GM18511 (cell line): ENCODE measurements around the gene ESYT2.
"Not testable (repeated sequence)": the region's sequence is repeated elsewhere in the genome, so short reads cannot be mapped to it uniquely, and the experiment has no call there.

Source experiments
- ATAC-seq: cut with Tn5 transposase; IDR thresholded peaks from one replicate; pipeline ENCODE4 v1.9.1; 2021; ENCODE audit warnings: mild to moderate bottlenecking, moderate library complexity; ENCODE audit not compliant: unreplicated experiment

Gene ESYT2

DNA sequence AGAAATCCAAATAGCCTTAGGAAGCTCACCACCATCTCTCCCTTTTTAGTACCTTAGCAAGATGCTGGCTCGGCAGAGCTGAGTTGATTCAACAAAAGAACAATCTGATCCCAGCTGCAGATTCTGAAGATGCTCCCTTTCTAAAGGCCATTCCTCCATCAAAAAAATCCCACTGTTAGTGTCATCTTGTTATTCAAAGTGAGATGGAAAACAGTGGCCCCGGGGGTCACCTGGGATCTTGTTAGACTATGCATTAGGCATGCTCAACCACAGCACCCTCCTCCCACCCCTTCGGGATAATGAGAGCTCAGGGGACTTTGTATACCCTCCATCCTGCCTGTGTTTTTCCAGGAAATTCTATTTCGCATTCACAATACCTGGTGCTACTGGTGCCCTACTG lies 127.1 kb downstream of the ESYT2 start:
- no peak for ATAC-seq

DNA sequence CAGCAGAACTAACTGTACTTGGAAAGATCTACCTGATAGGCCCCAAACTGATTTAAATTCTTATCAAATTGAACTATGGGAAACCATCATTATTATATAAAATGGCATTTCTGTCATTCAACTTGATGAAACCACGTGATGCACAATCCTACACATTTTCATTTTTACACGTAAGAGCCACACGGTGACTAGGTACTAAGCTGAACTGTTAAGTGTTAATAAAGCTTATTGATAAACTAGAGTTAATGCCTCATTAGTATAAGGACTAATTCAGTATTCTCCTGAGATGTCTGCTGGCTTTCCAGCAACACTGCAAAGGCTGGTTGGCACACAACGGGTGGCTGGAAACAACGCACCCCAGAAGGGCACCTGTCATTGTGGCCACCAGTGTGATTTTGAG lies 129.3 kb downstream of the ESYT2 start:
- no peak for ATAC-seq

DNA sequence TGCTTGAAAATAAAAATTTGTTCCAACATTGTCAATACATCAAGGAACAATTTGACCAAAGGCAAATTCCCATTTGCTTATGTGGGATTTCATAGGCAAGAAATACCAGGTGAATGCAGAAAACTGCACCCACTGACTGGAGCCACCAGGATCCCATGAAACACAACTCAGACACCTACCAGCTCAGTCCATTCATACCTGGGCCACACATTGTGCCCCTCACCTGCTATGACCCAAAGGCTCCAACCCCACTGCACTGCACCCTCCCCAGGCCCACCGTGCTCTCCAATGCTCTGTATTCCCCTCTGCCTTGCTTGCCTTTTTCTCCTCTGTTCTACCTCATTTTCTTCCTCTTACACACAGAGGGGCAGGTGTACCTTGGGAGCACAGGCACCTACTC lies 130.0 kb downstream of the ESYT2 start:
- ATAC-seq, result no peak

DNA sequence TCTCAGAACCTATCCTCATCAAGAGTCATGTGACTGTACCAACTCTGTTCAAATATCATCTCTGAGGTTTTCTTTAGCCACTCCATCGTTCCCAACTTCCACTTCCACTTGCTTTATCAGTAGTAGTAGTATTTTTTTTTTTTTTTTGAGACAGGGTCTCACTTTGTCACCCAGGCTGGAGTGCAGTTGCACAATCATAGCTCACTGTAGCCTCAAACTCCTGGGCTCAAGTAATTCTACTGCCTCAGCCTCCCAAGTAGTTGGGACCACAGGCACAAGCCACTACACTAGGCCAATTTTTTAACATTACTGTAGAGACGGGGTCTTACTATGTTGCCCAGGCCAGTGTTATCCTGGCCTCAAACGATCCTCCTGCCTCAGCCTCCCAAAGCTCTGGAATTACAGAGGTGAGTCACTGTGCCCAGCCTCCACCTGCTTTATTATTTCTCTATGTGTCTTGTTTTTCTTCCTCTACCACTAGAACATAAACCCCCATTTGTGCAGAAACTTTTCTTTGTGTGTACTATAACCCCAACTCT lies 130.6 kb downstream of the ESYT2 start:
- no peak for ATAC-seq

DNA sequence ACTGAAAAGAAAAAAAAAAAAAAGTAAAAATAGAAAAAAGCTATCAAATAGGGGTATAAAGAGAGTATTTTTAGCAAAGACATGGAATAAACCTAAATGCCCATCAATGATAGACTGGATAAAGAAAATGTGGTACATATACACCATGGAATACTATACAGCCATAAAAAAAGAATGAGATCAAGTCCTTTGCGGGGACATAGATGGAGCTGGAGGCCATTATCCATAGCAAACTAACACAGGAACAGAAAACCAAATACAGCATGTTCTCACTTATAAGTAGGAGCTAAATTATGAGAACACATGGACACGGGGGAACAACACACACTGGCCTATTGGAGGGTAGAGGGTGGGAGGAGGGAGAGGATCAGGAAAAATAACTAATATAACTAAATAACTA lies 131.7 kb downstream of the ESYT2 start:
- not testable (repeated sequence) for ATAC-seq

DNA sequence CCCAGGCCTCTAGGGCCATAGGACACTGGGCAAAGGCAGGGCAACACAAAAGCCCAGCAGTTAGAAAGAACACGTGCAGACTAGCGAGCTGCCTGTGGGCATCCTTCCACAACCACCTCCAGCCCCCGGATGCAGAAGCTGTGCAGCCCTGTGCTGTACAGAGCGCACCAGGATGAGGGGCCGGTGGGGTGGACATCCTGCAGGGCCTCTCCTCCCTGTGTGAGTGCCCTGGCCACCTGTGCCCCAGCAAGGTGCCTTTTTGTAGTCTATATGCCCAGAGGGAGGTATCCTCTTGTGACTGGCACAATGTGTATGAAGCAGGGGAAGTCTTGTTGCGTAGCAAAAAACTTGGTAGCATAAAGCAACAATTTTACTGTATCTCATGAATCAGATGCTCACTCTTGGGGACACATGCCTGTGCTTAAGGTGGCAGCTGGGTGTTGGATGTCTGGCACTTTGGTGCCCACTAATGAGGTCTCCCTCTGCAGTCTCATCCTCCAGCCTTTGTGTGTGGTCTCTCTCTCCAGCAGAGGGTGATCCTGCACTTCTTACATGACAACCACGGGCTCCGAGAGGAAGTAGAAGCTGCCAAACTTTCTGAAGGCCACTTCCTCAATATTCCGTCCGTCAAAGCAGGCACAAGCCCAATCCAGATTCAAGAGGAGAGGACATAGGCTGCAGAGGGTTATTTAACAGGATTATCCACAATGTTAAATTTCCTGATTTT lies 133.4 kb downstream of the ESYT2 start:
- ATAC-seq, result peak; percentile 91

DNA sequence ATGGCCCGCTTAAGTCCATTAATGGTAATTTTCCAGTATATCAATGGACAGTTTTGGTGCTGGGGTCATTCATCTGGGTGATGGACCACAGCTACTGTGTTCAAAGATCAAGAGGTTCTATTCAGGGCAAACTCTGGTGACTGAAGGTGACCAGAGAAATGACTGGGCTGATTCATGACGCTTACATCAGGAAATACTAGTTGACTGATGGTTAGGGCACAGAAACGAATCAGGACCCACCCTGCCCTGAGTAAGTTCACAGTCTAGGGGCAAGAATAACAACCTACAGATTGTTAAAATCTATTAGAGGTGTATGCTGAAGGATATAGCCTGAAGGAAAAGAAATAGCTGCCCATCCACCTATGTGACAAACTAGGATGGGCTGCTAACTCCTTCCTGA lies 134.3 kb downstream of the ESYT2 start:
- ATAC-seq, result no peak

DNA sequence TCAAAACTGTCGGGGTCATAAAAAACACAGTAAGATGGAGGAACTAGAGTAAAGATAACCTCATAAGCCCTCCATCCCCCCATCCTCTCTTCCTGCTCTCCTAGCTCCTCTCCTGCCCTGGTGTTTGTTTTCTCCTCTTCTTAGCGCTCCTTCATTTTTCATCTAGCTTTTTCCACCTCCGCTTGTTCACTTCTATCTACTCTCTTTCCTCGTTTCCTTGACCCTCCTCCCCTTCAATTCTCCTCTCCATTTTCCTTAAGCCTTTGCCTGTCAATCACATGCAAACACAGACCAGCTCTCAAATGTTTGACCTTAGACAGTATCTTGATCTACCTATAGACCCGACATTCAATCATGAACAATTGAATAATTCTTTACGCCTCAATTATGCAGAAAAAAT lies 134.7 kb downstream of the ESYT2 start:
- ATAC-seq, result no peak

DNA sequence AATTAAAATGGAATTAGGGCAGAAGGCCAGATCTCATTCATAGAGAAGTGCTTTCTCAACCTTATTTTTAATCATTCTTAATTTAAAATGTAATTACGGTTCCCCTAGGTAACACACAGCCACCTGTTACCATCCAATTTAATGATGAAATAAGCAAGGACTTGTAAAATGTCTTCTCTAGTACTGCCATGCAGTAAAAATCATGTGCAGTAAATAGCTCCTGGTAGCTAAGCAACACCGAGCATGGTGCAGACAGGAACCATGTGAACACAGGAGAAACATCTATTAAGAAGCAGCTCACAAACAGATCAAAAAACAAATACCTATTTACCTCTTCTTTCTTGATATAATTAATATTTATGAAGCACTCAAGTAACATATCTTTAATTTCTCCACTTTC lies 139.8 kb downstream of the ESYT2 start:
- no peak for ATAC-seq

DNA sequence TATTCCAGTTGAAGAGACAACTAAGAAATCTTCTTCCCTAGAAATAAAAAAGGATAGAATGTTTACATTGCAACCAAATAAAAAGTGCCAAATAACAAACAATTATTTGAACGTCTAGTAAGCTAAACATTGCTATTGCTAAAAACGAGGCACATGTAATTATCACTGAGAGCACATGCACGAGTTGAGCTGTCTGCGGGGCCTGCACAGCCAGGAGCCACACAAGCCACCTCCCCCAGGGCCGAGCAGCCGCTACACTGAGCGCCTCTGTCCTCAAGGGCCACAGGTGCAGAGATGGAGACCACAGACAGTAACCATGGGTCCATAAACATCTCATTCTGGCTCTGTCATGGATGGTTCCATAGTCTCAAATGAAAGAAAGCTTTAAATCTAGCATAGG lies 141.9 kb downstream of the ESYT2 start:
- ATAC-seq, result no peak

DNA sequence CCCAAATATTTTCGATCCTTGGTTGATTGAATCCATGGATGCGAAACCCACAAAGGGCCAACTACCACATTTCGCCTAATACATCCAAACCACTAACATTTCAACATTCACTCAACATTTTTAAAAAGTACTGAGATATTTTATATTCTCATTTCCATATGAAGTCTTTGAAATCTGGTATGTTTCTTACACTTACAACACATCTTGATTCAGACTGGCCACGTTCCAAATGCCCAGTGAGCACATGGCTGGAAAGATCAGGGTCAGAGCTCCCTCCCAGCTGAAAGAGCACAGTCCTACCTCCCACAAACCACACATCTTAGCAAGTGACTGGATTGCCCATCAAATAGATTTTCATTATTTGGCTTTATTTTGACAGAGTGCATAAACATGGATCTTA lies 143.6 kb downstream of the ESYT2 start:
- ATAC-seq, result no peak

DNA sequence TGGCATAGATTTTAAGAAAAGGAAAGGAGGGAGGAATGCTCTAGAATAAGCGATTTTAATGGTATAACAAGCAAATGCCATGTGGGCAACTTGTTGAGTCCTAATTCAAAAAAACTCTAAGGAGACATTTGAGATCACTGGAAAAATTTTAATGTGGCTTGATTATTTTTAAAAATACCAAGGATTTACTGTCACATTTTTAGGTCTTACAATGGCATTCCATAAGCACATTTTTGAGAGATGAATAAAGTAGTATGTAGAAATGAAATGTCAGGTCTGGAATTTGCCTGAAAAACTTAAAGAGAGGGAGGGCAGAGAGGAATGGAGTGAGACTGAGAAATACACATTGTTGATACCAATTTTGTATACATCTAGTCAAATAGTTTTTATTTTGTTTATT lies 145.0 kb downstream of the ESYT2 start:
- no peak for ATAC-seq

DNA sequence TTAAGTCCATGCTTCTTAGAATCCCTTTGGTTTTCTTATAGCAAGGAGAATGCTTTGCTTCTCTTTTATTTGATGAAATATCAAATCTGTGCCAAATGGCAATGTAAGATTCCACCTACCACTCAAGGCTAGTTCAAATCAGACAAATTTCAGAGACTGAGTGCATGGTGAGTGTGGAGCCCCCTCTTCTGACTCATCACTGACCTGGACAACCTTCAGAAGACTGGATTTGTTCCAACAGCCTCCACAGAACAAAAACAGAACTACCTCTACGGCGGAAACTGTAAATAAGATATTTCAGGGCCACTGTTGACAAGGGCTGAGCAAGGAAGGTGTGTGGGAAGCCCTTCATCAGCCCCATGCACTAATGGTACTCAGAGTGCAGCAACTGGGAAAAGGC lies 145.8 kb downstream of the ESYT2 start:
- no peak for ATAC-seq

DNA sequence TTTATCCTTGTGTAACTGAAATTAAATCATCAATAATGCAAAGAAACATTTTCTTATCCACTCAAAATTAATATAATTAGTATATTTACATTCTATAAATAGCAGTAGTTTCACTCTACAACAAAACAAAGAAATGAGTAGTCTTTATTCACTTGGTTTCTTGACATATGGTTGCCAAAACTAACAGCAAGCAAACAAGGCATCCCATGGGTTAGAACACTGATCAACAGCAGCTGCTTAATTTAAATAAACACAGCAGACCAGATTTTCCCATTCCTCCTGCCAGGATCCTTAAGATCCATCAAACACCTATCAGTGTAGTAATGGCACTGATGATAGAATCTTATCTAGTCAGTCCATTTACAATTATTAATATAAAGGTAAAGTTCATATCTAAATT lies 146.9 kb downstream of the ESYT2 start:
- no peak for ATAC-seq
